Measurements from ENCODE around the gene FOXP3.

- no peak for TF ChIP-seq CTCF (conservative IDR thresholded peaks at IDR 0.05; ENCODE audit: low read depth in 2 of 2)
- TF ChIP-seq POLR2AphosphoS5 (IDR thresholded peaks at IDR 0.05; ENCODE audit: low read depth): no peak
- TF ChIP-seq EZH2phosphoT487 (IDR thresholded peaks at IDR 0.05; ENCODE audit: unreplicated experiment): no peak
- no peak for TF ChIP-seq EZH2 (IDR thresholded peaks at IDR 0.05; ENCODE audit: low read depth, unreplicated experiment)
- no peak for TF ChIP-seq JUNB (IDR thresholded peaks at IDR 0.05; ENCODE audit: unreplicated experiment)
- no peak for TF ChIP-seq REST (IDR thresholded peaks at IDR 0.05; ENCODE audit: unreplicated experiment)
- no peak for TF ChIP-seq NANOG (IDR thresholded peaks at IDR 0.05; ENCODE audit: borderline replicate concordance)
- no peak for TF ChIP-seq ETS1 (IDR thresholded peaks at IDR 0.05)
- TF ChIP-seq CREB1 (CRISPR knock-in tag; IDR thresholded peaks at IDR 0.05; ENCODE audit: low read depth): no peak
- no peak for TF ChIP-seq ZNF114 (CRISPR knock-in tag; IDR thresholded peaks at IDR 0.05)
These were observed 60.5 kb downstream of the FOXP3 start for GRCh38 chrX:49204017-49204416.
